ENCODE results near the gene ALDH6A1.

ALDH6A1 gene

DNA sequence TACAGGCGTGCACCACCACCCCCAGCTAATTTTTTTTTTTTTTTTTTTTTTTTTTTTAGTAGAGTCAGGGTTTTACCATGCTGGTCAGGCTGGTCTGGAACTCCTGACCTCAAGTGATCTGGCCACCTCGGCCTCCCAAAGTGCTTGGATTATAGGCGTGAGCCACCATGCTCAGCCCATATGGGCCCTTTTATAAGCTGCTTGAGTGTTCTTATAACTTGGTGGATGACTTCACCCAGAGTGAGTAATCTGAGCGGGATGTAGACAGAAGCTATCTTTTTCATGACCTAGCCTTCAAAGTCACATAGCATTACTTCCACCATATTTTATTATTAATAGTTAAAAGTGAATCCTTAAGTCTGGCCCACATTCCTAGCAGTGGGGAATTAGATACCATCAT is 48.7 kb downstream of the ALDH6A1 start:
- no peaks in the 10 kb centered on the region for H3K9me3 ChIP-seq (ENCODE audit: low read depth, low read length)
- H3K9ac ChIP-seq (ENCODE audit: insufficient read length), result no peak overlapping the region
- H3K36me3 ChIP-seq (ENCODE audit: insufficient read depth, low read length), result no peaks in the 10 kb centered on the region
- DNase-seq (ENCODE audit: low read depth, low spot score), result no peak
- no peak overlapping the region for H3K27ac ChIP-seq
- TF ChIP-seq EZH2 (IDR thresholded peaks at IDR 0.05) (no peak), FOXP2 (optimal IDR thresholded peaks at IDR 0.05; ENCODE audit: control extremely low read depth, extremely low read length, insufficient read depth) (no peak), POLR2AphosphoS5 (IDR thresholded peaks at IDR 0.05; ENCODE audit: borderline replicate concordance, low read depth, low read length) (no peak)
- no peak overlapping the region for H3K4me3 ChIP-seq

DNA sequence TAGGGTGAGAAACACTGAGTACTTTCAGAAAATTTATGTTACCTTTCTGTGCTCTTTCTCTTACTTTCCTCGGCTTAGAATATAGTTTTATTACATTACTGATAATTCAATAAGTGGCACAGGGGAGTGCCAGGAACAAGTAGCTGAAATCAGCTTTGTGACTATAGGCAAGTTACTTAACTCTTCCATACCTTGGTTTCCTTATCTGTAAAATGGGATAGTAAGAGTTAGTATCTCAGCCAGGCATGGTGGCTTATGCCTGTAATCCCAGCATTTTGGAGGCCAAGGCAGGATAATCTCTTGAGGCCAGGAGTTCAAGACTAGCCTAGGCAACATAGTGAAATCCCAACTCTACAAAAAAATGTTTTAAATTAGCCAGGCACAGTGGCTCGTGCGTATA is 49.7 kb downstream of the ALDH6A1 start:
- no peaks in the 10 kb centered on the region for H3K36me3 ChIP-seq (ENCODE audit: insufficient read depth, low read length)
- no peak overlapping the region for H3K27ac ChIP-seq
- no peak overlapping the region for H3K9ac ChIP-seq (ENCODE audit: insufficient read length)
- no peaks in the 10 kb centered on the region for H3K9me3 ChIP-seq (ENCODE audit: low read depth, low read length)
- no peak for DNase-seq (ENCODE audit: low read depth, low spot score)
- no peak for TF ChIP-seq EZH2 (IDR thresholded peaks at IDR 0.05)
- TF ChIP-seq FOXP2 (optimal IDR thresholded peaks at IDR 0.05; ENCODE audit: control extremely low read depth, extremely low read length, insufficient read depth), result no peak
- no peak for TF ChIP-seq POLR2AphosphoS5 (IDR thresholded peaks at IDR 0.05; ENCODE audit: borderline replicate concordance, low read depth, low read length)
- H3K4me3 ChIP-seq, result no peak overlapping the region

- TF ChIP-seq FOXP2 (optimal IDR thresholded peaks at IDR 0.05; ENCODE audit: control extremely low read depth, extremely low read length, insufficient read depth) (no peak), EZH2 (IDR thresholded peaks at IDR 0.05) (no peak), POLR2AphosphoS5 (IDR thresholded peaks at IDR 0.05; ENCODE audit: borderline replicate concordance, low read depth, low read length) (no peak)
- DNase-seq (ENCODE audit: low read depth, low spot score), result no peak
Measured at GRCh38 chr14:74029136-74029535, 55.1 kb downstream of the ALDH6A1 start.

GRCh38 chr14:74022346-74022745 is 61.9 kb downstream of the ALDH6A1 start:
- no peak overlapping the region for H3K27ac ChIP-seq

More at GRCh38 chr14:74029136-74029535, 55.1 kb downstream of the ALDH6A1 start:
- Histone ChIP-seq H3K27ac (no peak overlapping the region), H3K9ac (ENCODE audit: insufficient read length) (no peak overlapping the region), H3K36me3 (ENCODE audit: insufficient read depth, low read length) (no peaks in the 10 kb centered on the region), H3K9me3 (ENCODE audit: low read depth, low read length) (no peaks in the 10 kb centered on the region), H3K4me3 (no peak overlapping the region)

DNA sequence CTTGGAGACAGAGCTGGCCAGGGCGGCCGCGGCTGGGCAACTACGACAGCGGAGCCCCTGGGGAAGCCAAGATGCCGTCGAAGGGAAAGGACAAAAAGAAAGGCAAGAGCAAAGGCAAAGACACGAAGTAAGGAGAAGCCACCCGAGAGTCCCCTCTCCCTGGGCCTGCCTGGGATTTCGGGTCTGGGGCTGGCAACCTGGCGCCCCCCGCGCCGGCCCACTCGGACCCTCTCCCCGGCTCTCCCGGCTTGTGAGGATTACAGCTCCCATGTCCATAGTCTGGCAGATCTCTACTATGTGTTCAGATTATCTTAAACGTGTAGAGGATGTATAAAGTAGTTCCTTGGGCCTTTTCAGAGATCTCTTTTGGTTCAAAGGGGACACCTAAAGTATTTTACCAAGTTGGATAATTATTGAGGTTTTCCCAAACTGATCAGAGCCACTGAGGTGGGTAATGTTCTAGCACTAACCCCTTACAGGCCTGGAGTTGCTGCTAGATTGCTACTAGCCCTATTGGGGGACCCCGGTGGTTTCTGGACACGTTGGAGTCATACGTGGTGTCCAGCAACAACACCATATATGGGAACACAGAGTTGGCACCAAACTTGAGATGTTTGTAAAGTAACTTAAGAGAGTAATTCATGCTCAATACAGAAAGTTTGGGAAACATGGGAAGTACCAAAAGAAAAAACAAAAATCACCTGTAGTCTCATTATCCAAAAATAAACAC is 64.7 kb downstream of the ALDH6A1 start:
- peak overlapping the region; percentile 69 for H3K9ac ChIP-seq (ENCODE audit: insufficient read length)
- H3K4me3 ChIP-seq, result peak overlapping the region; percentile 81
- TF ChIP-seq FOXP2 (optimal IDR thresholded peaks at IDR 0.05; ENCODE audit: control extremely low read depth, extremely low read length, insufficient read depth), result no peak
- no peak for TF ChIP-seq POLR2AphosphoS5 (IDR thresholded peaks at IDR 0.05; ENCODE audit: borderline replicate concordance, low read depth, low read length)
- TF ChIP-seq EZH2 (IDR thresholded peaks at IDR 0.05), result no peak
- no peaks in the 10 kb centered on the region for H3K9me3 ChIP-seq (ENCODE audit: low read depth, low read length)
- no peak overlapping the region for H3K27ac ChIP-seq
- no peaks in the 10 kb centered on the region for H3K36me3 ChIP-seq (ENCODE audit: insufficient read depth, low read length)
- no peak for DNase-seq (ENCODE audit: low read depth, low spot score)

More at GRCh38 chr14:74022346-74022745, 61.9 kb downstream of the ALDH6A1 start:
- no peak for TF ChIP-seq FOXP2 (optimal IDR thresholded peaks at IDR 0.05; ENCODE audit: control extremely low read depth, extremely low read length, insufficient read depth)
- TF ChIP-seq EZH2 (IDR thresholded peaks at IDR 0.05), result no peak
- TF ChIP-seq POLR2AphosphoS5 (IDR thresholded peaks at IDR 0.05; ENCODE audit: borderline replicate concordance, low read depth, low read length), result no peak
- H3K9me3 ChIP-seq (ENCODE audit: low read depth, low read length), result no peaks in the 10 kb centered on the region
- DNase-seq (ENCODE audit: low read depth, low spot score), result no peak
- H3K9ac ChIP-seq (ENCODE audit: insufficient read length), result no peak overlapping the region
- no peaks in the 10 kb centered on the region for H3K36me3 ChIP-seq (ENCODE audit: insufficient read depth, low read length)
- no peak overlapping the region for H3K4me3 ChIP-seq

- TF ChIP-seq POLR2AphosphoS5 (IDR thresholded peaks at IDR 0.05; ENCODE audit: borderline replicate concordance, low read depth, low read length), result peak; percentile 80
- TF ChIP-seq EZH2 (IDR thresholded peaks at IDR 0.05), result no peak
- no peak for TF ChIP-seq FOXP2 (optimal IDR thresholded peaks at IDR 0.05; ENCODE audit: control extremely low read depth, extremely low read length, insufficient read depth)
- peak within 1 kb of the TSS; percentile 57; the same call in 1 of the 2 replicates for H3K27ac ChIP-seq
Measured at GRCh38 chr14:74018586-74019407, 65.5 kb downstream of the ALDH6A1 start, which contains the start of the genes BBOF1 and ENTPD5. BBOF1 (plus strand) TSS chr14:74019349; CDS start chr14:74019479, 130 bp downstream. ENTPD5 (minus strand) TSS chr14:74019288; CDS start chr14:73988102, 31,186 bp downstream.

DNA sequence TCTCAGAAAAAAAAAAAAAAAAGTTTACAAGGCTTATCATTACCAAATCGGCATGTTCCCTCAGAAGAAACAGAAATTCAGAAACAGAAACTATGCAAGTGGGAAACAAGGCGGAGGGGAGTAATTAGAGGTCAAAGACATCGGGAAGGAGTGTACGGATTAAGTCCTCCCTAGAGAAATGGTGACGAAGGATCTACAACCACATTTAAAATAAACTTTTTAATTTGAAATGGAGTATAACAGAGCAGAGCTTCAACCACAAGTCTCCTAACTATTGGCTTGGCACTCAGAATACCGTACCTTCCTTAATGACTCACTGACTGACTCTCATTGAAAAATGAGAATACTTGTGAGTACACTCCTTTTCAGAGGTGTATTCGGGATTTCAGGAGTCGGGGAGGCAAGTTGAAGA is 66.1 kb downstream of the ALDH6A1 start:
- DNase-seq (ENCODE audit: low read depth, low spot score), result peak; percentile 1
- TF ChIP-seq EZH2 (IDR thresholded peaks at IDR 0.05), result no peak
- H3K36me3 ChIP-seq (ENCODE audit: insufficient read depth, low read length), result no peaks in the 10 kb centered on the region
- H3K4me3 ChIP-seq, result peak overlapping the region; percentile 81
- H3K9me3 ChIP-seq (ENCODE audit: low read depth, low read length), result no peaks in the 10 kb centered on the region
- peak overlapping the region; percentile 77 for H3K9ac ChIP-seq (ENCODE audit: insufficient read length)
- H3K27ac ChIP-seq, result no peak overlapping the region

More at GRCh38 chr14:74018586-74019407, 65.5 kb downstream of the ALDH6A1 start, which contains the start of the genes BBOF1 and ENTPD5:
- H3K9ac ChIP-seq (ENCODE audit: insufficient read length), result peak within 1 kb of the TSS; percentile 77
- H3K9me3 ChIP-seq (ENCODE audit: low read depth, low read length), result no peaks in the 10 kb centered on the region
- peak within 1 kb of the TSS; percentile 81 for H3K4me3 ChIP-seq
- H3K36me3 ChIP-seq (ENCODE audit: insufficient read depth, low read length), result no peaks in the 10 kb centered on the region
- DNase-seq (ENCODE audit: low read depth, low spot score), result no peak

GRCh38 chr14:74015963-74016362 is 68.3 kb downstream of the ALDH6A1 start:
- TF ChIP-seq FOXP2 (optimal IDR thresholded peaks at IDR 0.05; ENCODE audit: control extremely low read depth, extremely low read length, insufficient read depth) (no peak), EZH2 (IDR thresholded peaks at IDR 0.05) (no peak), POLR2AphosphoS5 (IDR thresholded peaks at IDR 0.05; ENCODE audit: borderline replicate concordance, low read depth, low read length) (no peak)
- no peaks in the 10 kb centered on the region for H3K9me3 ChIP-seq (ENCODE audit: low read depth, low read length)
- no peak overlapping the region for H3K4me3 ChIP-seq
- DNase-seq (ENCODE audit: low read depth, low spot score), result no peak
- peaks cover 3% of the 10 kb centered on the region; the same call in 1 of the 2 replicates for H3K36me3 ChIP-seq (ENCODE audit: insufficient read depth, low read length)
- H3K27ac ChIP-seq, result no peak overlapping the region
- H3K9ac ChIP-seq (ENCODE audit: insufficient read length), result no peak overlapping the region
